Neural cell (in vitro differentiated cells): ENCODE measurements around the gene MAD2L1BP. TPM values are rescaled to one million over a fixed set of nuclear protein-coding genes. Genes with fewer than 3 reads are reported as not detected.

Experiments used
- H2AFZ ChIP-seq: fragments of 200-600, 300-800 bp; sonication (generic), shearing (Covaris generic); 2 replicates; pipeline ENCODE4 v1.6.0; 2014; ENCODE audit warnings: low read depth, mild to moderate bottlenecking, antibody characterized with exemption, low read length, moderate library complexity
- H3F3A ChIP-seq: fragments of 200-600 bp; shearing (Covaris generic); 2 replicates; pipeline ENCODE4 v1.6.1; 2016; ENCODE audit warnings: mild to moderate bottlenecking, moderate library complexity, mixed read lengths, antibody characterized with exemption, low read length; ENCODE audit not compliant: insufficient read depth, poor library complexity, severe bottlenecking
- H3K27ac ChIP-seq: fragments of 200-600, 300-800 bp; sonication (generic), shearing (Covaris generic); 2 replicates; pipeline ENCODE4 v1.5.1; 2014; ENCODE audit warnings: mild to moderate bottlenecking, low read length, moderate library complexity
- H3K27me3 ChIP-seq: fragments of 300-800, 200-600 bp; sonication (generic), shearing (Covaris generic); 2 replicates; pipeline ENCODE4 v1.6.0; 2014; ENCODE audit warnings: mild to moderate bottlenecking, low read depth, low read length, moderate library complexity; ENCODE audit not compliant: insufficient read depth
- H3K36me3 ChIP-seq: fragments of 300-800, 200-600 bp; sonication (generic), shearing (Covaris generic); 2 replicates; pipeline ENCODE4 v1.5.1; 2014; ENCODE audit warnings: mild to moderate bottlenecking, antibody characterized with exemption, low read length, moderate library complexity; ENCODE audit not compliant: insufficient read depth
- H3K4me2 ChIP-seq: fragments of 300-800, 200-600 bp; sonication (generic), shearing (Covaris generic); 2 replicates; pipeline ENCODE4 v1.6.0; 2014; ENCODE audit warnings: mild to moderate bottlenecking, low read length
- H3K4me3 ChIP-seq: fragments of 300-800, 200-600 bp; sonication (generic), shearing (Covaris generic); 2 replicates; pipeline ENCODE4 v1.5.1; 2014; ENCODE audit warnings: mild to moderate bottlenecking, low read length, moderate library complexity
- H3K79me2 ChIP-seq: fragments of 200-600 bp; shearing (Covaris generic); replicated peaks from 2 replicates; pipeline ENCODE4 v1.6.0; 2014; ENCODE audit warnings: mild to moderate bottlenecking, low read length, moderate library complexity; ENCODE audit not compliant: insufficient read depth
- H3K9ac ChIP-seq: fragments of 300-800, 200-600 bp; sonication (generic), shearing (Covaris generic); 2 replicates; pipeline ENCODE4 v1.6.1; 2016; ENCODE audit warnings: mild to moderate bottlenecking, low read length, mixed read lengths
- H3K9me2 ChIP-seq: fragments of 200-600 bp; shearing (Covaris generic); 2 replicates; pipeline ENCODE4 v1.6.1; 2016; ENCODE audit warnings: mild to moderate bottlenecking, low read length, mixed read lengths; ENCODE audit not compliant: insufficient read depth
- H3K9me3 ChIP-seq: fragments of 200-600, 300-800 bp; sonication (generic), shearing (Covaris generic); 2 replicates; pipeline ENCODE4 v1.6.1; 2016; ENCODE audit warnings: mild to moderate bottlenecking, mixed run types, low read length, moderate library complexity, mixed read lengths
- H4K20me1 ChIP-seq: fragments of 200-600 bp; shearing (Covaris generic); 2 replicates; pipeline ENCODE4 v1.6.1; 2016; ENCODE audit warnings: mild to moderate bottlenecking, mixed run types; ENCODE audit not compliant: insufficient read depth
- CTCF ChIP-seq: fragments of 450-650 bp; IDR thresholded peaks from 2 replicates; pipeline ENCODE4 v1.5.1; 2014; ENCODE audit warnings: antibody characterized with exemption, mild to moderate bottlenecking, moderate library complexity; ENCODE audit not compliant: poor library complexity, severe bottlenecking
- EP300 ChIP-seq: fragments of 450-650 bp; conservative IDR thresholded peaks from 2 replicates; pipeline ENCODE4 v1.6.1; 2014; ENCODE audit warnings: antibody characterized with exemption, mild to moderate bottlenecking, moderate library complexity; ENCODE audit not compliant: poor library complexity, severe bottlenecking
- EZH2 ChIP-seq: fragments of 200-600, 300-800 bp; shearing (Covaris generic), sonication (generic); IDR thresholded peaks from 2 replicates; pipeline ENCODE4 v1.6.1; 2014; ENCODE audit warnings: antibody characterized with exemption, low read length, borderline replicate concordance, mild to moderate bottlenecking; ENCODE audit not compliant: insufficient read depth, poor library complexity, severe bottlenecking
- MXI1 ChIP-seq: fragments of 450-650 bp; conservative IDR thresholded peaks from 2 replicates; pipeline ENCODE4 v1.6.1; 2014; ENCODE audit warnings: antibody characterized with exemption, mild to moderate bottlenecking; ENCODE audit not compliant: poor library complexity, severe bottlenecking
- POLR2AphosphoS5 ChIP-seq: IDR thresholded peaks from 2 replicates; pipeline ENCODE4 v1.6.1; 2012
- RAD21 ChIP-seq: fragments of 450-650 bp; conservative IDR thresholded peaks from 2 replicates; pipeline ENCODE4 v1.6.1; 2014; ENCODE audit warnings: antibody characterized with exemption, mild to moderate bottlenecking, moderate library complexity
- REST ChIP-seq: IDR thresholded peaks from 2 replicates; pipeline ENCODE4 v1.6.1; 2012; ENCODE audit warnings: borderline replicate concordance
- SMC3 ChIP-seq: fragments of 450-650 bp; conservative IDR thresholded peaks from 2 replicates; pipeline ENCODE4 v1.6.1; 2014; ENCODE audit warnings: antibody characterized with exemption, mild to moderate bottlenecking, moderate library complexity; ENCODE audit not compliant: poor library complexity
- TAF1 ChIP-seq: IDR thresholded peaks from 2 replicates; pipeline ENCODE4 v1.6.1; 2012; ENCODE audit warnings: low read depth
- polyA plus RNA-seq: library from polyadenylated mRNA; depleted of rRNA; stranded (reverse); fragments of >200 nt; gene quantifications from 2 replicates; pipeline ENCODE4 v1.2.3, GENCODE V29; 2014

The MAD2L1BP gene
- polyA plus RNA-seq, 1 donor from 2014 or later: 43.2 TPM

GRCh38 chr6:43627008-43627825 is 8.4 kb upstream of the MAD2L1BP start:
- Histone ChIP-seq H3K27ac (no peak overlapping the region), H3K4me2 (no peak overlapping the region), H3K36me3 (no peaks in the 10 kb centered on the region), H4K20me1 (no peaks in the 10 kb centered on the region), H3K9ac (no peak overlapping the region), H3K4me3 (peak overlapping the region; percentile 7), H3K9me2 (no peaks in the 10 kb centered on the region), H3K9me3 (no peaks in the 10 kb centered on the region), H3F3A (no peaks in the 10 kb centered on the region), H2AFZ (no peak overlapping the region), H3K79me2 (peaks cover 9% of the 10 kb centered on the region), H3K27me3 (no peaks in the 10 kb centered on the region)
- TF ChIP-seq TAF1: no peak
- no peak for TF ChIP-seq EZH2
- no peak for TF ChIP-seq EP300
- no peak for TF ChIP-seq POLR2AphosphoS5
- TF ChIP-seq RAD21: no peak
- TF ChIP-seq SMC3: no peak
- no peak for TF ChIP-seq CTCF
- no peak for TF ChIP-seq MXI1
- TF ChIP-seq REST: no peak

DNA sequence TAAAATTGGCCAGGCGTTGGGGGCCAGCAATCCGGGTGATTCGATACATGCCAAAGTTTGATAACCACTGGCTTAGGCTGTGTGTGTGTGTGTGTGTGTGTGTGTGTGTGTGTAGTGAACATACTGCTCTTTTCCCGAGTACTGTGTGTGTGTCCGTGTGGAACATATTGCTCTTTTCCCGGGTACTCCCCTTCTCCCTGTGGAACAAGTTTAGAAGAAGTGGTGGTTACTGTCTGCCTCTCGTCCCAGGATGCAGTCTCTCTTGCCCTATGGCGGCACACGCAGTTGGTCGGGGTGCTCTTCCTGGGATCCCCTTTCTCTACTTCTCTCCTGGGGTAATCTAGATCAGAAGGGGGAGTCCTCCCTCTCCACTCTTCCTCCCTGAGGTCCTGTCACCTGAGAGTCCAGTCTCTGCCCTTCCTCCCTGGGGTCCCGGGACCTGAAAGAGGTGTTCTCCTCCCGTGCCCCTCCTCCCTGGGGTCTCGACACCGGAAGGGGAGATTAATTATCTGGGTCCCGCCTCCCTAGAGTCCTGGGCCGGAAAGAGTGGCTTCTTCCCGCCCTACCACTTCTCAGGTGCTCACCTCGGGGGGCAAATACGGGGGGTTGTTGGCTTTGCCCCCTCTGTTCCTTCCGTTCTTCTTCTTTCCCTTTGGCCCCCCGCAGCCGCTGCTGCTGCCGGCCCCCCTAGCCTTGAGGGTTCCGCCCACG is 7.1 kb upstream of the MAD2L1BP start:
- peak overlapping the region; percentile 95 for H3K4me2 ChIP-seq
- no peaks in the 10 kb centered on the region for H3K36me3 ChIP-seq
- no peaks in the 10 kb centered on the region for H3F3A ChIP-seq
- H3K4me3 ChIP-seq: peak overlapping the region; percentile 82
- H3K27me3 ChIP-seq: no peaks in the 10 kb centered on the region
- H3K9me3 ChIP-seq: no peaks in the 10 kb centered on the region
- no peaks in the 10 kb centered on the region for H4K20me1 ChIP-seq
- H3K79me2 ChIP-seq: peaks cover 9% of the 10 kb centered on the region
- no peak overlapping the region for H2AFZ ChIP-seq
- peak overlapping the region; percentile 86 for H3K9ac ChIP-seq
- TF ChIP-seq CTCF (no peak), MXI1 (peak; percentile 11)
- no peaks in the 10 kb centered on the region for H3K9me2 ChIP-seq
- H3K27ac ChIP-seq: peak overlapping the region; percentile 55
